Activated B cell treated with CpG ODN at 0.5 μM for 24 hours (primary cell): ENCODE data around the gene SHROOM4. TPM values are rescaled to one million over a fixed set of nuclear protein-coding genes. Genes with fewer than 3 reads are reported as not detected.

Experiments used
- ATAC-seq: fragments of 200-7000 bp; cut with Tn5 transposase; one replicate; pipeline ENCODE4 v1.10.0; 2021; ENCODE audit warnings: low read depth, mild to moderate bottlenecking, moderate library complexity
- CTCF ChIA-PET: fragments of 350-600 bp; sonication (Branson Sonifier 250); formaldehyde crosslinking; loops from one replicate; lab custom pipeline; 2021; ENCODE audit warnings: antibody characterized with exemption; lab: Charles Lee
- POLR2A ChIA-PET: fragments of 350-600 bp; sonication (Branson Sonifier 250); formaldehyde crosslinking; loops from one replicate; lab custom pipeline; 2021; ENCODE audit warnings: antibody characterized with exemption; lab: Charles Lee
- DNase-seq: peaks from one replicate; pipeline ENCODE4 v3.0.0; 2022
- H3K27ac Mint-ChIP-seq: one replicate; pipeline ENCODE4 v1.8.0; 2020; ENCODE audit warnings: mixed read lengths
- H3K27me3 Mint-ChIP-seq: one replicate; pipeline ENCODE4 v1.8.0; 2021; ENCODE audit warnings: mixed read lengths
- H3K36me3 Mint-ChIP-seq: one replicate; pipeline ENCODE4 v1.8.0; 2021; ENCODE audit warnings: low read depth, mixed read lengths
- H3K4me1 Mint-ChIP-seq: one replicate; pipeline ENCODE4 v1.8.0; 2021; ENCODE audit warnings: mixed read lengths
- H3K4me3 Mint-ChIP-seq: one replicate; pipeline ENCODE4 v1.8.0; 2020; ENCODE audit warnings: mild to moderate bottlenecking, mixed read lengths
- H3K9me3 Mint-ChIP-seq: one replicate; pipeline ENCODE4 v1.8.0; 2020; ENCODE audit warnings: mixed read lengths
- CTCF ChIP-seq: fragments of 200-600 bp; IDR thresholded peaks from one replicate; pipeline ENCODE4 v1.8.0; 2022; ENCODE audit warnings: antibody characterized with exemption, mild to moderate bottlenecking
- intact Hi-C: fragments of 100-400 bp; cut with micrococcal nuclease; formaldehyde crosslinking; loops from one replicate; pipeline ENCODE4 v1.15.1; 2024
- total RNA-seq: library from RNA; stranded (reverse); gene quantifications from 2 replicates; pipeline ENCODE4 v1.2.3, GENCODE V29; 2022

The SHROOM4 gene
- not detected in 2 replicates for total RNA-seq

DNA sequence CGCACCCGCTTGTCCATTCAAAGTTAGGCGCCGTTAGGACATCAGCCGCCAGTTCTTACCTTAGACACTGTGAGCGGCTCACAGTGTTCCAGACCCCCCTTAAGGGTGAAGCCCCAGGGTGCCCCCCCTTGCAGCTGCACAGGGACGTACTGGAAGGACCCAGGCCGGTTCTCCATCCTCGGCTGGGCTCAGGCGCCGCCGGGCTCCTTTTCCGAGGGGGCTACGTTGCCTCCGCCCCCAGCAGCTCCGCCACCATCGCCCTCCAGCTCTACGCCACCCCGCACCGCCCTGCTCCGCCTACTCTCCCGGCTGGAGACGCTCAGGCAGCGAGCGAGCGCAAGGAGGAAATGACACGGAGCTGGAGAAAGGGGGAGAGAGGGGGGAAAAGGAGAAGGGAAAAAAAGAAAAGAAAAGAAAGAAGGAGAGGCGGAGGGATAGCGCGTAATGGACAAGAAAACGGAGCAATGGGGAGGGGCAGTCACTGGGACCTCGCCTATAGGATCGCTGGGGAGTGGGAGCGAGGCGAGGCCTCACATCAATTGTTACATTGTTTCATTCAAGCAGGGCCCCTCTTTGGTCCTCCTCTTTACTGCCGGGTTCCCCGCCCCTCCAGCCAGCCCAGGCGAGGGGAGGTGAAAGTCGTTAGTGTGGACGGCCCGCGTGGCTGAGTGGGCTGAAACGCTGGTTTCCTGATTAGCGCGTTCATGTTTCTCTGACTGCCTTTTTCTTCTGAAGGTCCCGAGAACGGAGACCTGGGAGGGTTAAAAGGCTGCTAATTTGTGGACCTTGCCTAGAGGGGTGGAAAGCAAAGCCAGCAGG is at the start of gene SHROOM4:
Gene SHROOM4, minus strand, starts transcription at position 352 of the 819 bp plus-strand sequence. Its CDS starts 176 bp downstream, at position 176.
- H3K4me1 Mint-ChIP-seq: no peaks in the 10 kb centered on the region
- ChIA-PET CTCF (no interaction called here), POLR2A (no interaction called here)
- peaks cover 11% of the 10 kb centered on the region for H3K27me3 Mint-ChIP-seq
- intact Hi-C loops: no loop called here
- DNase-seq (no peak), ATAC-seq (no peak)
- no peaks in the 10 kb centered on the region for H3K36me3 Mint-ChIP-seq
- no peak within 1 kb of the TSS for H3K27ac Mint-ChIP-seq
- peak within 1 kb of the TSS; percentile 19 for H3K4me3 Mint-ChIP-seq
- TF ChIP-seq CTCF: no peak
- no peaks in the 10 kb centered on the region for H3K9me3 Mint-ChIP-seq

DNA sequence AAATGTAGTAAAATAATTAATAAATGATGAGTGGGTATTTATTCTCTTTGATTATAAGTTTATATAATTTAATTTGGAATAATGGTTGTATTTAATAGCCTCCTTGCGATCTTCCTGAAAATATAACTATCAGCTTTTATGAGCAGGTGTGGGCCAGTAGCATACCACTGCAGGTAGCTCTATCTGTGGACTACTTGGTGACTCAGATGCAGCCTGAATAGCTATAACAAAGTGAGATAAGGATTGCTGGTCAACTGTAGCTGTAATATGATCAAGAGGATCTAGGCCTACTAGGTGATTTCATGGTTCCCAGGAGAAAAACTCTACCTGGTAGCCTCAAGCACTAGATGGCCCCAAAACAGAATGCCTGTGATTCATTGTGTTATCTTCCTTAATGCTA is 49.5 kb upstream of the SHROOM4 start:
- POLR2A ChIA-PET: no interaction called here
- no peak for ATAC-seq
- no peak overlapping the region for H3K27ac Mint-ChIP-seq
- H3K27me3 Mint-ChIP-seq: no peaks in the 10 kb centered on the region
- H3K4me3 Mint-ChIP-seq: no peak overlapping the region
- no peak for DNase-seq
- H3K4me1 Mint-ChIP-seq: no peaks in the 10 kb centered on the region
- no peaks in the 10 kb centered on the region for H3K36me3 Mint-ChIP-seq
- CTCF ChIA-PET: no interaction called here
- intact Hi-C loops: no loop called here
- no peaks in the 10 kb centered on the region for H3K9me3 Mint-ChIP-seq
- TF ChIP-seq CTCF: no peak

DNA sequence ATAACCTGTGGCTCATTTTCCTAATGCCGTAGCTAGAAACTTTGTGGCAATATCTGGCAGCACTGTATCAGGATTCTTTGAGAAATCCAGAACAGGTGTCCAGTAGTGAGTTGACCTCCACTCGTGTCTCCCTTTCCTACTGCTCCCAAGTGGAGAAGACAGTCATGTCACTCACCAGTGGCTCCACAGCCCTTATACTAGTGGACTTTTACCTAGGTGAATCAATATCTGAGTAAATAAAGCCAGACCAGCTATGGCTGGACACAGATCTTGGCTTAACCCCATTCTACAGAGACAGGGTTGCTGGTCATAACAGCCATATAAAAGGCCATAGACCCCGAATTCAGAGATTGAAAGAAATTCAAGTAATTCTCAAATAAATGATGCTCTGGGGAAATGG is 46.5 kb upstream of the SHROOM4 start:
- H3K27me3 Mint-ChIP-seq: no peaks in the 10 kb centered on the region

GRCh38 chrX:50858548-50858947 is 44.6 kb upstream of the SHROOM4 start:
- Mint-ChIP-seq H3K27ac (no peak overlapping the region), H3K27me3 (no peaks in the 10 kb centered on the region), H3K4me3 (no peak overlapping the region), H3K36me3 (no peaks in the 10 kb centered on the region), H3K4me1 (no peaks in the 10 kb centered on the region), H3K9me3 (no peaks in the 10 kb centered on the region)
- no peak for ATAC-seq
- TF ChIP-seq CTCF: no peak
- CTCF ChIA-PET: no interaction called here
- no peak for DNase-seq
- intact Hi-C loops: no loop called here
- POLR2A ChIA-PET: no interaction called here

More for the DNA sequence above, 46.5 kb upstream of the SHROOM4 start:
- no peak for TF ChIP-seq CTCF
- POLR2A ChIA-PET: no interaction called here
- no peak overlapping the region for H3K4me3 Mint-ChIP-seq
- H3K36me3 Mint-ChIP-seq: no peaks in the 10 kb centered on the region
- CTCF ChIA-PET: no interaction called here
- ATAC-seq (no peak), DNase-seq (no peak)
- H3K9me3 Mint-ChIP-seq: no peaks in the 10 kb centered on the region
- no peak overlapping the region for H3K27ac Mint-ChIP-seq
- no peaks in the 10 kb centered on the region for H3K4me1 Mint-ChIP-seq
- intact Hi-C loops: no loop called here

- ATAC-seq (no peak), DNase-seq (no peak)
- TF ChIP-seq CTCF: no peak
- ChIA-PET CTCF (no interaction called here), POLR2A (no interaction called here)
- Mint-ChIP-seq H3K4me1 (no peaks in the 10 kb centered on the region), H3K27ac (no peak overlapping the region), H3K36me3 (no peaks in the 10 kb centered on the region), H3K4me3 (no peak overlapping the region), H3K27me3 (no peaks in the 10 kb centered on the region), H3K9me3 (no peaks in the 10 kb centered on the region)
- intact Hi-C loops: no loop called here
Measured at GRCh38 chrX:50853399-50853798, 39.4 kb upstream of the SHROOM4 start.
